ENCODE measurements around the gene BLTP2. TPM values are rescaled to one million over a fixed set of nuclear protein-coding genes. Genes with fewer than 3 reads are reported as not detected.
A peak's percentile ranks its signal among the peaks of the same experiment; 100 is the strongest.
"Not testable (repeated sequence)": the region's sequence is repeated elsewhere in the genome, so short reads cannot be mapped to it uniquely, and the experiment has no call there.

Gene BLTP2
- polyA plus RNA-seq, 3 donors from 2014 or later = 16.1 to 43.2 (median 24.3) TPM

GRCh38 chr17:28662527-28662829, 17.5 kb upstream of the BLTP2 start:
- Mint-ChIP-seq H3K27me3 (ENCODE audit: low read depth in 3 of 3) (peaks cover 8 to 18% (median 9%) of the 10 kb centered on the region in 3 donors), H3K27ac (peak overlapping the region; percentile 99 to 100 (median 100)), H3K36me3 (peaks cover 0 to 8% (median 8%) of the 10 kb centered on the region in 3 donors), H3K4me3 (peak overlapping the region; percentile 97 to 100 (median 100)), H3K4me1 (peaks cover 60 to 74% of the 10 kb centered on the region in 2 donors), H3K9me3 (no peaks in the 10 kb centered on the region)
- no peak for DNase-seq

- DNase-seq = peak; percentile 95 to 96 (median 95)
- Mint-ChIP-seq H3K9me3 (no peaks in the 10 kb centered on the region), H3K4me3 (peak within 1 kb of the TSS; percentile 97 to 100 (median 100)), H3K27ac (peak within 1 kb of the TSS; percentile 99 to 100 (median 100)), H3K27me3 (ENCODE audit: low read depth in 3 of 3) (peaks cover 8 to 18% (median 9%) of the 10 kb centered on the region in 3 donors), H3K4me1 (peaks cover 60 to 72% of the 10 kb centered on the region in 2 donors), H3K36me3 (peaks cover 0 to 8% (median 8%) of the 10 kb centered on the region in 3 donors)
These were observed 16.9 kb upstream of the BLTP2 start, which contains the start of the genes SDF2 and SUPT6H for GRCh38 chr17:28661635-28662526. SDF2 (minus strand) TSS chr17:28661906; CDS start chr17:28661876, 30 bp downstream. SUPT6H (plus strand) TSS chr17:28662205; CDS start chr17:28673402, 11,197 bp downstream.

GRCh38 chr17:28659497-28659881, 14.5 kb upstream of the BLTP2 start:
- peaks cover 8 to 18% (median 8%) of the 10 kb centered on the region in 3 donors for H3K27me3 Mint-ChIP-seq (ENCODE audit: low read depth in 3 of 3)
- H3K4me3 Mint-ChIP-seq = peak overlapping the region in 1 of 5 donors; percentile 99
- H3K27ac Mint-ChIP-seq = peak overlapping the region in 1 of 6 donors; percentile 100
- peaks cover 52 to 66% of the 10 kb centered on the region in 2 donors for H3K4me1 Mint-ChIP-seq
- H3K36me3 Mint-ChIP-seq, H3K9me3 Mint-ChIP-seq, DNase-seq: not testable (repeated sequence)

- not testable (repeated sequence) for H3K36me3 Mint-ChIP-seq, H3K9me3 Mint-ChIP-seq, H3K27ac Mint-ChIP-seq, H3K4me3 Mint-ChIP-seq, DNase-seq
- peaks cover 47 to 61% of the 10 kb centered on the region in 2 donors for H3K4me1 Mint-ChIP-seq
- H3K27me3 Mint-ChIP-seq (ENCODE audit: low read depth in 3 of 3) = peaks cover 8 to 16% (median 8%) of the 10 kb centered on the region in 3 donors
These were observed 14.0 kb upstream of the BLTP2 start for GRCh38 chr17:28658766-28659496.

GRCh38 chr17:28658342-28658741, 13.4 kb upstream of the BLTP2 start:
- H3K4me3 Mint-ChIP-seq, H3K9me3 Mint-ChIP-seq, H3K27ac Mint-ChIP-seq, H3K36me3 Mint-ChIP-seq, DNase-seq: not testable (repeated sequence)
- Mint-ChIP-seq H3K4me1 (peaks cover 42 to 55% of the 10 kb centered on the region in 2 donors), H3K27me3 (ENCODE audit: low read depth in 3 of 3) (peaks cover 8 to 12% (median 8%) of the 10 kb centered on the region in 3 donors)

GRCh38 chr17:28657756-28658155, 12.8 kb upstream of the BLTP2 start:
- Mint-ChIP-seq H3K9me3 (no peaks in the 10 kb centered on the region), H3K4me3 (no peak overlapping the region), H3K36me3 (peaks cover 3 to 13% (median 12%) of the 10 kb centered on the region in 3 donors), H3K27ac (no peak overlapping the region), H3K27me3 (ENCODE audit: low read depth in 3 of 3) (peaks cover 6 to 8% (median 8%) of the 10 kb centered on the region in 3 donors), H3K4me1 (peaks cover 38 to 54% of the 10 kb centered on the region in 2 donors)
- no peak for DNase-seq

GRCh38 chr17:28655160-28655559, 10.2 kb upstream of the BLTP2 start:
- Mint-ChIP-seq H3K9me3 (no peaks in the 10 kb centered on the region), H3K27me3 (ENCODE audit: low read depth in 3 of 3) (no peaks in the 10 kb centered on the region), H3K4me3 (no peak overlapping the region), H3K27ac (peak overlapping the region in 1 of 6 donors; percentile 60), H3K4me1 (peaks cover 15 to 30% of the 10 kb centered on the region in 2 donors), H3K36me3 (peaks cover 3 to 15% (median 7%) of the 10 kb centered on the region in 3 donors)
- no peak for DNase-seq

- H3K27ac Mint-ChIP-seq = peak overlapping the region in 1 of 6 donors; percentile 40
- peaks cover 29 to 34% of the 10 kb centered on the region in 2 donors for H3K4me1 Mint-ChIP-seq
- H3K4me3 Mint-ChIP-seq = no peak overlapping the region
These were observed 3.7 kb upstream of the BLTP2 start for GRCh38 chr17:28648698-28649097.

GRCh38 chr17:28646039-28646754, 1.2 kb upstream of the BLTP2 start:
- H3K27ac Mint-ChIP-seq = peak overlapping the region; percentile 94 to 99 (median 97)
- H3K36me3 Mint-ChIP-seq = peaks cover 0 to 10% (median 3%) of the 10 kb centered on the region in 3 donors
- H3K9me3 Mint-ChIP-seq = no peaks in the 10 kb centered on the region
- peaks cover 39% of the 10 kb centered on the region in 2 donors for H3K4me1 Mint-ChIP-seq
- H3K4me3 Mint-ChIP-seq = peak overlapping the region; percentile 78 to 96 (median 89)
- peaks cover 0 to 9% (median 4%) of the 10 kb centered on the region in 3 donors for H3K27me3 Mint-ChIP-seq (ENCODE audit: low read depth in 3 of 3)
- no peak for DNase-seq

More at GRCh38 chr17:28648698-28649097, 3.7 kb upstream of the BLTP2 start:
- H3K36me3 Mint-ChIP-seq = peaks cover 3 to 18% (median 3%) of the 10 kb centered on the region in 3 donors
- DNase-seq = no peak
- H3K27me3 Mint-ChIP-seq (ENCODE audit: low read depth in 3 of 3) = peaks cover 0 to 9% (median 4%) of the 10 kb centered on the region in 3 donors
- no peaks in the 10 kb centered on the region for H3K9me3 Mint-ChIP-seq

GRCh38 chr17:28645576-28645939, 600 bp upstream of the BLTP2 start:
- H3K36me3 Mint-ChIP-seq = peaks cover under 1 to 12% (median 3%) of the 10 kb centered on the region in 3 donors
- peaks cover 0 to 9% (median 4%) of the 10 kb centered on the region in 3 donors for H3K27me3 Mint-ChIP-seq (ENCODE audit: low read depth in 3 of 3)
- peaks cover 39 to 41% of the 10 kb centered on the region in 2 donors for H3K4me1 Mint-ChIP-seq
- peak in 1 of 3 donors; percentile 5 for DNase-seq
- peak overlapping the region; percentile 78 to 96 (median 89) for H3K4me3 Mint-ChIP-seq
- H3K9me3 Mint-ChIP-seq = no peaks in the 10 kb centered on the region
- H3K27ac Mint-ChIP-seq = peak overlapping the region; percentile 94 to 99 (median 97)

GRCh38 chr17:28643983-28644786, 773 bp downstream of the BLTP2 start:
- peaks cover 7 to 22% (median 10%) of the 10 kb centered on the region in 3 donors for H3K36me3 Mint-ChIP-seq
- DNase-seq = peak; percentile 16 to 27 (median 20)
- H3K27ac Mint-ChIP-seq = peak overlapping the region; percentile 89 to 97 (median 92)
- peak overlapping the region; percentile 89 to 99 (median 96) for H3K4me3 Mint-ChIP-seq
- no peaks in the 10 kb centered on the region for H3K9me3 Mint-ChIP-seq
- H3K4me1 Mint-ChIP-seq = peaks cover 41 to 48% of the 10 kb centered on the region in 2 donors
- peaks cover 0 to 10% (median 4%) of the 10 kb centered on the region in 3 donors for H3K27me3 Mint-ChIP-seq (ENCODE audit: low read depth in 3 of 3)

- Mint-ChIP-seq H3K27ac (no peak overlapping the region), H3K4me1 (peaks cover 36 to 51% of the 10 kb centered on the region in 2 donors), H3K27me3 (ENCODE audit: low read depth in 3 of 3) (peaks cover 0 to 11% (median 4%) of the 10 kb centered on the region in 3 donors), H3K9me3 (no peaks in the 10 kb centered on the region), H3K36me3 (peaks cover 16 to 34% (median 21%) of the 10 kb centered on the region in 3 donors), H3K4me3 (no peak overlapping the region)
- no peak for DNase-seq
These were observed 3.4 kb downstream of the BLTP2 start for GRCh38 chr17:28641579-28641978.

Measured in immature natural killer cell (primary cell).